Measurements from ENCODE around the gene TANGO2. TPM values are rescaled to one million over a fixed set of nuclear protein-coding genes. Genes with fewer than 3 reads are reported as not detected.
"Not testable (repeated sequence)": the region's sequence is repeated elsewhere in the genome, so short reads cannot be mapped to it uniquely, and the experiment has no call there.

The TANGO2 gene
- total RNA-seq, 4 donors from 2014 or later = 12.4 to 36.1 (median 19.8) TPM

DNA sequence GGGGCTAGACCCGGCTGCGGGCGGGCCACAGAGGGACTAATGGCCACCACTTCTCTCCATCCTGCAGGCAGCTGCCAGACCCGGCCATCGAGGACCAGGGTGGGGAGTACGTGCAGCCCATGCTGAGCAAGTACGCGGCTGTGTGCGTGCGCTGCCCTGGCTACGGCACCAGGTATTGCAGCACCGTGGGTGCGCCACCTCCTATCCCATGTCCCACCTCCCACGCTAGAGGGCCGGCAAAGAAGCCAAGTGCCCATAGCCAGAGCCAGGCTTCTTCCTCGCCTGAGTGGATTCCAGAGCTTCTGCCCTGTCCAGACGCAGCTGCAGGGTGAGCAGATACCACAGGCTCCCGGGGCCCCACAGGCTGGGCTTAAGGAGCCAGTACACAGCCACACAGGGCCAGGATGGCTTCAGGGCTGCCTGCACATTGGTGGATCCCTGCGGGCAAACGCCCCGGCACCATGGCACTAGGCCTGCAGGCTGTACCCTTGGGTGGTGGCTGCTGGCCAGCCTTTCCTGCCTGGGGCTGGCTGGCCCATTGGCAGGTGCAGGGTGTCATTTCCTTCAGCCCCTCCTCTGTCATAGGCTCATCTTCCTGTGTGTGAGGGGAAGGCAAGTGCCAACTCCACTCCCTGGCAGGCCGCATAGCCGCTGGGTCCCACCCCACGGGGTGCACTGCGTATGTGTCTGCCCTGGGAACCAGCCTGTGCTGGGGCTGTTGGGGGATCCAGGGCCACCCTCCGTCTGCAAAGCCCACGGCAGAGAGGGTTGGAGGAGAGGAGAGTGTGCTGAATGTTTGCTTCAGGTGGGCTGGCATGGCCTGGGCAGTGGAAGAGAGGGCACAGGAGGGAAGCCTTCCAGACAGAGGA, 42.6 kb downstream of the TANGO2 start:
- DNase-seq (ENCODE audit: low spot score in 2 of 2) = no peak
- intact Hi-C loops (cut with DNase I; ENCODE audit: low total_unique reads) = no loop called here
- TF ChIP-seq, protein P1, sequence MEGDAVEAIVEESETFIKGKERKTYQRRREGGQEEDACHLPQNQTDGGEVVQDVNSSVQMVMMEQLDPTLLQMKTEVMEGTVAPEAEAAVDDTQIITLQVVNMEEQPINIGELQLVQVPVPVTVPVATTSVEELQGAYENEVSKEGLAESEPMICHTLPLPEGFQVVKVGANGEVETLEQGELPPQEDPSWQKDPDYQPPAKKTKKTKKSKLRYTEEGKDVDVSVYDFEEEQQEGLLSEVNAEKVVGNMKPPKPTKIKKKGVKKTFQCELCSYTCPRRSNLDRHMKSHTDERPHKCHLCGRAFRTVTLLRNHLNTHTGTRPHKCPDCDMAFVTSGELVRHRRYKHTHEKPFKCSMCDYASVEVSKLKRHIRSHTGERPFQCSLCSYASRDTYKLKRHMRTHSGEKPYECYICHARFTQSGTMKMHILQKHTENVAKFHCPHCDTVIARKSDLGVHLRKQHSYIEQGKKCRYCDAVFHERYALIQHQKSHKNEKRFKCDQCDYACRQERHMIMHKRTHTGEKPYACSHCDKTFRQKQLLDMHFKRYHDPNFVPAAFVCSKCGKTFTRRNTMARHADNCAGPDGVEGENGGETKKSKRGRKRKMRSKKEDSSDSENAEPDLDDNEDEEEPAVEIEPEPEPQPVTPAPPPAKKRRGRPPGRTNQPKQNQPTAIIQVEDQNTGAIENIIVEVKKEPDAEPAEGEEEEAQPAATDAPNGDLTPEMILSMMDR (IDR thresholded peaks at IDR 0.05) = no peak
- no peak for TF ChIP-seq POLR2A (IDR thresholded peaks at IDR 0.05)
- 63 to 86% methylated on average over 22 to 27 of the region's 27 CpGs for WGBS, 2 donors
- no peak overlapping the region for H3K4me3 ChIP-seq (ENCODE audit: low read depth, poor library complexity, severe bottlenecking)

DNA sequence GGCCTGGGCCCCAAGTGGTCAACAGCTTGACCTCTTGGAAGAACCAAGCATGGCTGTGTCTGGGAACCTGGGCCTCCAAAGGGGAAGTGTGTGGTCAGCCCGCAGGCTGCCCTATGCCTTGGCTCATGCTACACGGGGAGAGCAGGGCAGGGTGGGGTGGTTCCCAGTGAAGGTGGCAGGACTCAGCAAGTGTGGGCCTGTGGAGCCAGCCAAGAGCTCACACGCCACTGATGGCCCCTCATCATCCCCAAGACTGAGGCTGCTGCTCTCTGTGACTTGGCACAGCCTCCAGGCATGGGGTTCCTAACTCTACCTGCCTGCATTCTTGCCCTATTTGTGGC, 43.2 kb downstream of the TANGO2 start:
- intact Hi-C loops (cut with DNase I; ENCODE audit: low total_unique reads) = no loop called here

DNA sequence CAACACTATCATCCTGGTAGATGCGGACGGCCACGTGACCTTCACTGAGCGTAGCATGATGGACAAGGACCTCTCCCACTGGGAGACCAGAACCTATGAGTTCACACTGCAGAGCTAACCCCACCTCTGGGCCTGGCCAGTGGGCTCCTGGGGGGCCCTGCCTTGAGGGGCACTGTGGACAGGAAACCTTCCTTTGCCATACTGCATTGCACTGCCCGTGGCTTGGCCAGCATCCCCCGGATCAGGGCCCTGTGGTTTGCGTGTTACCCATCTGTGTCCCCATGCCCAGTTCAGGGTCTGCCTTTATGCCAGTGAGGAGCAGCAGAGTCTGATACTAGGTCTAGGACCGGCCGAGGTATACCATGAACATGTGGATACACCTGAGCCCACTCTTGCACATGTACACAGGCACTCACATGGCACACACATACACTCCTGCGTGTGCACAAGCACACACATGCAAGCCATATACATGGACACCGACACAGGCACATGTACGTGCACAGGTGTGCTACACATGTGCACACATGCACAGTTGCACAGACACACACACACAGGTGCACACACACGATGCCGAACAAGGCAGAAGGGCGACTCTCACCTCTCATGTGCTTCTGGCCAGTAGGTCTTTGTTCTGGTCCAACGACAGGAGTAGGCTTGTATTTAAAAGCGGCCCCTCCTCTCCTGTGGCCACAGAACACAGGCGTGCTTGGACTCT, 43.8 kb downstream of the TANGO2 start:
- DNase-seq (ENCODE audit: low spot score in 2 of 2) = no peak
- no peak for TF ChIP-seq POLR2A (IDR thresholded peaks at IDR 0.05)
- TF ChIP-seq, protein P1 (IDR thresholded peaks at IDR 0.05) = no peak
- no peak overlapping the region for H3K4me3 ChIP-seq (ENCODE audit: low read depth, poor library complexity, severe bottlenecking)
- WGBS, 2 donors = 84 to 94% methylated on average over 17 to 18 of the region's 18 CpGs
- intact Hi-C loops (cut with DNase I; ENCODE audit: low total_unique reads) = no loop called here

More for the DNA sequence above, 43.2 kb downstream of the TANGO2 start:
- WGBS, 2 donors = 47 to 75% methylated on average over 1 to 3 of the region's 3 CpGs
- no peak overlapping the region for H3K4me3 ChIP-seq (ENCODE audit: low read depth, poor library complexity, severe bottlenecking)
- TF ChIP-seq, protein P1 (IDR thresholded peaks at IDR 0.05) = no peak
- TF ChIP-seq POLR2A (IDR thresholded peaks at IDR 0.05) = no peak
- no peak for DNase-seq (ENCODE audit: low spot score in 2 of 2)

DNA sequence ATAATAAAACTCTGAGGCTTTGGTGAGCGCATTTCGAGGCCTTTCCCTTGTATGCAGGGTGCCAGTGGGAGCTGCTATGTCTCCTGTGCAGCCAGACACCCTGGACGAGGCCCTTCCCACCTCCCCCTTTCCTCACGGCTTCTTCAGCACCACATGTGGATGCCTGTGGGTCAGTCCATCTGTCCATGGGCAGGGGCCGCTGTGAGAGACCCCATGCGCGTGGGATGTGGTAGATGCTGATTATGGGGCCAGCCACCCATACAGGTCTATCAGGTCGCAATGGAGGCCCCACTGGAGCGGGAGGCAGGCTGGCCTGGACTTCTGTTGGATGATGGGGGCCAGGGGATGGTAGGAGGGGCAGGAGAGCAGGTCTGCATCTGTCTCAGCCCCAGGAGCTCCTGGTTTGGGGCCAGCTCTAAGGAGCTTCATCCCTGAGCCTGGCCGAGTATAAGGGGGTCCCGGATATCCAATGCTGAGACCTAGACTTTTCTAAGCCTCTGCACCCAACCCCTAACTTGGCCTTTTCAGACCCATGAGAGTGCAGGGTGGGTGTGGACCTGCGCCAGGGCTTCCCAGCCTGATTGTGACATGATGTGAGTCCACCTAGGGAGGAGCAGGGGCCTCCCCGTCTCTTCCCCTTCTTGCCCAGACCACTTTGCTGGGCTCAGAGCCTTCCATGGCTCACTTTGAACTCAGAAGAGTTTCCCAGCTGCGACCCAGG, 45.1 kb downstream of the TANGO2 start:
- TF ChIP-seq, protein P1 (IDR thresholded peaks at IDR 0.05) = no peak
- no peak for TF ChIP-seq POLR2A (IDR thresholded peaks at IDR 0.05)
- intact Hi-C loops (cut with DNase I; ENCODE audit: low total_unique reads) = no loop called here
- H3K4me3 ChIP-seq (ENCODE audit: low read depth, poor library complexity, severe bottlenecking) = no peak overlapping the region
- WGBS, 2 donors = 91 to 92% methylated on average over 13 to 14 of the region's 14 CpGs
- DNase-seq (ENCODE audit: low spot score in 2 of 2) = no peak

DNA sequence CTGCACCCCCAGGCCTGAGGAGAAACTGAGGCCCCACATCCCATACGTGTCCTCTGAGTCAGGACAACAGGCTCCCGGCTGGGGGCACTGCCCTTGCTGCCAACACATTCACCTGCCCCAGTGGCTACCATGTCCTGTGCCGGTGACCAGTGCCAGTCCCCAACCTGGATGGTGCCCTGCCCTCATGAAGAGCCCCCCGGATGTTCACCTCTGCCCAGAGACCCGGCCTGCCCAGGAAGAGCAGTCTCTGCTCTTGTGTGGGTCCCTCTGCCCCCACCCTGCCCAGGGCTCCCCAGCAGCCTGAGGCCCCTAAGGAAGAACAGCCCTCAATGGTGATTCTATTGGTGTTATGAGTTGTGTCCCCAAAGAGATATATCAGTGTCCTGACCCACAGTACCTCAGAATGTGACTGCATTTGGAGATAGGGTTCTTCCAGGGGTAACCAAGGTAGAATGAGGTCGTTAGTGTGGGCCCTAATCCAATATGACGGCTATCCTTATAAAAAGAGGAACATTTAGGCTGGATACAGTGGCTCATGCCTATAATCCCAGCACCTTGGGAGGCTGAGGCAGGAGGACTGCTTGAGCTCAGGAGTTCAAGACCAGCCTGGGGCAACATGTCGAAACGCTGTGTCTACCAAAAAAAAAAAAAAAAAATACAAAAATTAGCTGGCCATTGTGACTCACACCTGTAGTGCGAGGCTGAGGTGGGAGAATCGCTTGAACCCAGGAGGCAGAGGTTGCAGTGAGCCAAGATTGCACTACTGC, 45.9 kb downstream of the TANGO2 start:
- WGBS, 2 donors = 89 to 93% methylated on average over 10 to 11 of the region's 11 CpGs

DNA sequence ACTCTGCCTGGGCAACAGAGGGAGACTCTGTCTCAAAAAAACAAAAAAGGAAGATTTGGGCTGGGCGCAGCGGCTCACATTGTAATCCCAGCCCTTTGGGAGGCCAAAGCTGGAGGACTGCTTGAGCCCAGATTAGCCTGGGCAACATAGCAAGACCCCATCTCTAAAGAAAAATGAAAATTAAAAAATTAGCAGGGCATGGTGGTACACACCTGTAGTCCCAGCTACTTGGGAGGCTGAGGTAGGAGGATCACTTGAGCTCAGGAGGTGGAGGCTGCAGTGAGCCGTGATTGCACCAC, 46.4 kb downstream of the TANGO2 start:
- intact Hi-C loops (cut with DNase I; ENCODE audit: low total_unique reads); H3K4me3 ChIP-seq (ENCODE audit: low read depth, poor library complexity, severe bottlenecking); DNase-seq (ENCODE audit: low spot score in 2 of 2): not testable (repeated sequence)
- 95 to 98% methylated on average over 3 of the region's 3 CpGs for WGBS, 2 donors

More for the DNA sequence above, 45.9 kb downstream of the TANGO2 start:
- no peak for DNase-seq (ENCODE audit: low spot score in 2 of 2)
- no peak overlapping the region for H3K4me3 ChIP-seq (ENCODE audit: low read depth, poor library complexity, severe bottlenecking)
- intact Hi-C loops (cut with DNase I; ENCODE audit: low total_unique reads) = no loop called here
- no peak for TF ChIP-seq POLR2A (IDR thresholded peaks at IDR 0.05)
- TF ChIP-seq, protein P1 (IDR thresholded peaks at IDR 0.05) = no peak

Data from lower leg skin (tissue), 4 donors.